HL-60 (cell line): Measurements from ENCODE around the gene CHRNB1.
"Not testable (repeated sequence)": the region's sequence is repeated elsewhere in the genome, so short reads cannot be mapped to it uniquely, and the experiment has no call there.

Experiments used
- CTCF ChIP-seq: IDR thresholded peaks from one replicate; pipeline ENCODE4 v1.5.1; 2011; ENCODE audit warnings: low read length, control low read depth, inconsistent platforms; ENCODE audit not compliant: insufficient read depth
- POLR2AphosphoS5 ChIP-seq: IDR thresholded peaks from 2 replicates; pipeline ENCODE4 v1.6.1; 2012; ENCODE audit warnings: low read depth
- TF ChIP-seq, protein P1 (sequence below): IDR thresholded peaks from 2 replicates; pipeline ENCODE4 v1.6.1; 2012; ENCODE audit warnings: low read depth; ENCODE audit not compliant: insufficient replicate concordance

DNA sequence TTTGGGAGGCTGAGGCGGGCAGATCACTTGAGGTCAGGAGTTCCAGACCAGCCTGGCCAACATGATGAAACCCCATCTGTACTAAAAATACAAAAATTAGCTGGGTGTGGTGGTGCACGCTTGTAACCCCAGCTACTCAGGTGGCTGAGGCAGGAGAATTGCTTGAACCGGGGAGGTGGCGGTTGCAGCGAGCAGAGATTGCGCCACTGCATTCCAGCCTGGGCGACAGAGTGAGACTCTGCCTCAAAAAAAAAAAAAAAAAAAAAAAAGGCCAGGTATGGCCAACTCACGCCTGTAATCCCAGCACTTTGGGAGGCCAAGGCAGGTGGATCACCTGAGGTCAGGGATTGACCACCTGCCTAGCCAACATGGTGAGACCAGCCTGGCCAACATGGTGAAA is 29.9 kb downstream of the CHRNB1 start:
- not testable (repeated sequence) for TF ChIP-seq CTCF, POLR2AphosphoS5
- TF ChIP-seq, protein P1, sequence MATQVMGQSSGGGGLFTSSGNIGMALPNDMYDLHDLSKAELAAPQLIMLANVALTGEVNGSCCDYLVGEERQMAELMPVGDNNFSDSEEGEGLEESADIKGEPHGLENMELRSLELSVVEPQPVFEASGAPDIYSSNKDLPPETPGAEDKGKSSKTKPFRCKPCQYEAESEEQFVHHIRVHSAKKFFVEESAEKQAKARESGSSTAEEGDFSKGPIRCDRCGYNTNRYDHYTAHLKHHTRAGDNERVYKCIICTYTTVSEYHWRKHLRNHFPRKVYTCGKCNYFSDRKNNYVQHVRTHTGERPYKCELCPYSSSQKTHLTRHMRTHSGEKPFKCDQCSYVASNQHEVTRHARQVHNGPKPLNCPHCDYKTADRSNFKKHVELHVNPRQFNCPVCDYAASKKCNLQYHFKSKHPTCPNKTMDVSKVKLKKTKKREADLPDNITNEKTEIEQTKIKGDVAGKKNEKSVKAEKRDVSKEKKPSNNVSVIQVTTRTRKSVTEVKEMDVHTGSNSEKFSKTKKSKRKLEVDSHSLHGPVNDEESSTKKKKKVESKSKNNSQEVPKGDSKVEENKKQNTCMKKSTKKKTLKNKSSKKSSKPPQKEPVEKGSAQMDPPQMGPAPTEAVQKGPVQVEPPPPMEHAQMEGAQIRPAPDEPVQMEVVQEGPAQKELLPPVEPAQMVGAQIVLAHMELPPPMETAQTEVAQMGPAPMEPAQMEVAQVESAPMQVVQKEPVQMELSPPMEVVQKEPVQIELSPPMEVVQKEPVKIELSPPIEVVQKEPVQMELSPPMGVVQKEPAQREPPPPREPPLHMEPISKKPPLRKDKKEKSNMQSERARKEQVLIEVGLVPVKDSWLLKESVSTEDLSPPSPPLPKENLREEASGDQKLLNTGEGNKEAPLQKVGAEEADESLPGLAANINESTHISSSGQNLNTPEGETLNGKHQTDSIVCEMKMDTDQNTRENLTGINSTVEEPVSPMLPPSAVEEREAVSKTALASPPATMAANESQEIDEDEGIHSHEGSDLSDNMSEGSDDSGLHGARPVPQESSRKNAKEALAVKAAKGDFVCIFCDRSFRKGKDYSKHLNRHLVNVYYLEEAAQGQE, result not testable (repeated sequence)
